HCT116 (cell line): ENCODE measurements around the gene SRA1. TPM values are rescaled to one million over a fixed set of nuclear protein-coding genes. Genes with fewer than 3 reads are reported as not detected.

Source experiments
- ATAC-seq: fragments of 200-7000 bp; cut with Tn5 transposase; 2 replicates; pipeline ENCODE4 v1.9.1; 2020; ENCODE audit warnings: mild to moderate bottlenecking, moderate library complexity
- BruUV-seq: library from RNA; stranded (reverse); fragments of 400-500 nt; replicated peaks from 2 replicates; lab custom pipeline; 2021; lab: Mats Ljungman, UMichigan
- CTCF ChIA-PET: fragments of 300-600 bp; sonication (Branson Sonifier 250); formaldehyde crosslinking; loops from one replicate; lab custom pipeline; 2021; ENCODE audit warnings: antibody characterized with exemption; lab: Charles Lee
- POLR2A ChIA-PET: fragments of 300-600, 350-600 bp; sonication (Branson Sonifier 250); formaldehyde crosslinking; loops from one replicate; lab custom pipeline; 2021; ENCODE audit warnings: antibody characterized with exemption; lab: Charles Lee
- RAD21 ChIA-PET, 2 experiments: fragments of 300-600 bp; sonication (Branson Sonifier 250); formaldehyde crosslinking; loops; one replicate each; lab custom pipeline; 2023; ENCODE audit warnings: low total read pairs in 2 of 2; ENCODE audit not compliant: uncharacterized antibody in 2 of 2, unreplicated experiment in 2 of 2, low non-redundant PET in 1 of 2; lab: Charles Lee
- DNase-seq: peaks from one replicate; pipeline ENCODE4 v3.0.0-alpha.2; 2010; ENCODE audit warnings: low read depth, low spot score
- H2AFZ ChIP-seq: fragments of 200-600 bp; shearing (Covaris generic), sonication (generic); 2 replicates; pipeline ENCODE4 v1.6.1; 2017; ENCODE audit warnings: low read depth, mixed run types, mixed read lengths, antibody characterized with exemption, low read length; ENCODE audit not compliant: poor library complexity, severe bottlenecking
- H3K27ac ChIP-seq: 2 replicates; pipeline ENCODE4 v1.5.1; 2012; ENCODE audit warnings: low read depth, low read length
- H3K27me3 ChIP-seq: fragments of 200-600 bp; sonication (generic); 2 replicates; pipeline ENCODE4 v1.6.1; 2016; ENCODE audit warnings: mixed run types, low read length, mixed read lengths; ENCODE audit not compliant: insufficient read depth
- H3K36me3 ChIP-seq, 2 experiments: fragments of 200-500 bp in 1 of 2; fragments of 200-600 bp in 1 of 2; sonication (Bioruptor generic) in 1 of 2; sonication (generic) in 1 of 2; 2 replicates each; pipeline versions ENCODE4 v1.5.1 to v1.6.1; 2014 to 2016; ENCODE audit warnings: low read length in 2 of 2, inconsistent platforms in 1 of 2, mixed read lengths in 1 of 2, mixed run types in 1 of 2; ENCODE audit not compliant: insufficient read depth in 2 of 2, control insufficient read depth in 1 of 2
- H3K4me1 ChIP-seq, 2 experiments: fragments of 200-600 bp in 1 of 2; sonication (generic) in 1 of 2; 2 replicates each; pipeline versions ENCODE4 v1.5.1 to v1.6.1; 2012 to 2017; ENCODE audit warnings: low read length in 2 of 2, inconsistent platforms in 1 of 2, mild to moderate bottlenecking in 1 of 2, mixed read lengths in 1 of 2, mixed run types in 1 of 2, moderate library complexity in 1 of 2; ENCODE audit not compliant: insufficient read depth in 2 of 2, control insufficient read depth in 1 of 2
- H3K4me2 ChIP-seq: fragments of 200-600 bp; sonication (generic); 2 replicates; pipeline ENCODE4 v1.6.1; 2017; ENCODE audit warnings: mixed run types, low read length, mixed read lengths
- H3K4me3 ChIP-seq, 2 experiments: fragments of 200-600 bp in 1 of 2; sonication (generic) in 1 of 2; replicated peaks in 1 of 2; 2 replicates each; pipeline ENCODE4 v1.5.1; 2011 to 2016; ENCODE audit warnings: low read length in 2 of 2, control low read depth in 1 of 2, low read depth in 1 of 2, mild to moderate bottlenecking in 1 of 2, mixed read lengths in 1 of 2, mixed run types in 1 of 2
- H3K79me2 ChIP-seq: fragments of 200-600 bp; sonication (generic); 2 replicates; pipeline ENCODE4 v1.6.1; 2017; ENCODE audit warnings: mild to moderate bottlenecking, mixed run types, low read length, moderate library complexity, mixed read lengths; ENCODE audit not compliant: insufficient read depth
- H3K9ac ChIP-seq: fragments of 200-600 bp; sonication (generic); 2 replicates; pipeline ENCODE4 v1.6.1; 2016; ENCODE audit warnings: low read length, mixed read lengths
- H3K9me2 ChIP-seq: fragments of 200-600 bp; sonication (generic), shearing (Covaris generic); 2 replicates; pipeline ENCODE4 v1.6.1; 2017; ENCODE audit warnings: mixed run types, mild to moderate bottlenecking, moderate library complexity; ENCODE audit not compliant: insufficient read depth
- H3K9me3 ChIP-seq, 2 experiments: fragments of 200-500 bp in 1 of 2; fragments of 200-600 bp in 1 of 2; sonication (Bioruptor generic) in 1 of 2; sonication (generic) in 1 of 2; 2 replicates each; pipeline ENCODE4 v1.6.1; 2014 to 2017; ENCODE audit warnings: low read length in 2 of 2, mixed read lengths in 2 of 2, inconsistent platforms in 1 of 2, low read depth in 1 of 2, mild to moderate bottlenecking in 1 of 2, mixed run types in 1 of 2, moderate library complexity in 1 of 2; ENCODE audit not compliant: control insufficient read depth in 1 of 2, insufficient read depth in 1 of 2
- H4K20me1 ChIP-seq: fragments of 200-600 bp; sonication (generic), shearing (Covaris generic); 2 replicates; pipeline ENCODE4 v1.6.1; 2017; ENCODE audit warnings: mixed run types, mild to moderate bottlenecking, moderate library complexity; ENCODE audit not compliant: insufficient read depth
- ATF3 ChIP-seq: IDR thresholded peaks from 2 replicates; pipeline ENCODE4 v1.6.1; 2012
- CBX3 ChIP-seq: IDR thresholded peaks from 2 replicates; pipeline ENCODE4 v1.6.1; 2012; ENCODE audit warnings: low read depth
- CEBPB ChIP-seq: IDR thresholded peaks from 2 replicates; pipeline ENCODE4 v1.6.1; 2012; ENCODE audit warnings: low read depth
- ELF1 ChIP-seq: IDR thresholded peaks from 2 replicates; pipeline ENCODE4 v1.6.1; 2012; ENCODE audit warnings: low read depth, borderline replicate concordance
- EZH2 ChIP-seq: fragments of 200-600 bp; sonication (generic); IDR thresholded peaks from 2 replicates; pipeline ENCODE4 v1.6.1; 2017; ENCODE audit warnings: antibody characterized with exemption, mixed run types
- FOSL1 ChIP-seq: IDR thresholded peaks from 2 replicates; pipeline ENCODE4 v1.6.1; 2012; ENCODE audit warnings: low read depth
- JUND ChIP-seq: IDR thresholded peaks from 2 replicates; pipeline ENCODE4 v1.6.1; 2012
- MAX ChIP-seq: IDR thresholded peaks from 2 replicates; pipeline ENCODE4 v1.6.1; 2012
- POLR2A ChIP-seq: IDR thresholded peaks from 2 replicates; pipeline ENCODE4 v1.7.0; 2011; ENCODE audit warnings: borderline replicate concordance; ENCODE audit not compliant: insufficient read depth, insufficient read length; ENCODE audit errors: extremely low read depth
- POLR2AphosphoS5 ChIP-seq: IDR thresholded peaks from 2 replicates; pipeline ENCODE4 v1.6.1; 2011; ENCODE audit warnings: mild to moderate bottlenecking, low read depth, low read length, moderate library complexity
- RAD21 ChIP-seq: IDR thresholded peaks from 2 replicates; pipeline ENCODE4 v1.6.1; 2012; ENCODE audit warnings: low read depth, mild to moderate bottlenecking
- REST ChIP-seq: IDR thresholded peaks from 2 replicates; pipeline ENCODE4 v1.6.1; 2012; ENCODE audit warnings: low read depth
- SIN3A ChIP-seq: IDR thresholded peaks from 2 replicates; pipeline ENCODE4 v1.6.1; 2012; ENCODE audit warnings: low read depth
- SP1 ChIP-seq: IDR thresholded peaks from 2 replicates; pipeline ENCODE4 v1.6.1; 2012; ENCODE audit warnings: low read depth
- SRF ChIP-seq: IDR thresholded peaks from 2 replicates; pipeline ENCODE4 v1.6.1; 2012; ENCODE audit warnings: low read depth
- TCF7L2 ChIP-seq: IDR thresholded peaks from 2 replicates; pipeline ENCODE4 v1.7.0; 2011; ENCODE audit warnings: borderline replicate concordance, inconsistent platforms; ENCODE audit not compliant: insufficient read depth, insufficient read length; ENCODE audit errors: extremely low read depth
- ZNF274 ChIP-seq: fragments of 200-500 bp; sonication (Bioruptor generic); IDR thresholded peaks from 2 replicates; pipeline ENCODE4 v1.6.1; 2014; ENCODE audit warnings: mild to moderate bottlenecking, low read depth, low read length, inconsistent platforms
- intact Hi-C: fragments of 100-400 bp; cut with micrococcal nuclease; formaldehyde crosslinking; loops from 2 replicates; pipeline ENCODE4 v1.10.0; 2022
- total RNA-seq: library from RNA; stranded (reverse); gene quantifications from one replicate; pipeline ENCODE4 v1.2.1, GENCODE V29; 2021; ENCODE audit not compliant: unreplicated experiment

Gene SRA1
- total RNA-seq, 1 experiment from 2014 or later: 41.7 TPM

GRCh38 chr5:140561753-140562523 is 4.7 kb upstream of the SRA1 start:
- H3K4me2 ChIP-seq: no peak overlapping the region
- H3K9me3 ChIP-seq: no peaks in the 10 kb centered on the region
- H3K4me3 ChIP-seq: no peak overlapping the region
- H2AFZ ChIP-seq: no peak overlapping the region
- ChIA-PET RAD21 (no interaction called here), POLR2A (no interaction called here), CTCF (interaction anchor here (0.6 kb wide), 1 partner anchor 14 kb away, joined by 3 read pairs; no protein-coding TSS in a partner anchor)
- BruUV-seq: no TSS peak
- H3K9me2 ChIP-seq: no peaks in the 10 kb centered on the region
- H3K4me1 ChIP-seq: peaks cover 11 to 28% of the 10 kb centered on the region in 2 experiments
- H4K20me1 ChIP-seq: no peaks in the 10 kb centered on the region
- DNase-seq: no peak
- no peak for ATAC-seq
- H3K27me3 ChIP-seq: no peaks in the 10 kb centered on the region
- intact Hi-C loops: loop anchor here (5.0 kb wide), 1 partner anchor 75 kb away; the partner anchor contains the start of gene TMCO6
- H3K36me3 ChIP-seq: peaks cover 0 to 5% of the 10 kb centered on the region in 2 experiments; a peak in 1 of 4 replicates
- peaks cover 26% of the 10 kb centered on the region for H3K79me2 ChIP-seq
- no peak overlapping the region for H3K9ac ChIP-seq
- TF ChIP-seq POLR2A: no peak
- no peak for TF ChIP-seq RAD21
- TF ChIP-seq EZH2: no peak
- TF ChIP-seq REST: no peak
- no peak for TF ChIP-seq CEBPB
- TF ChIP-seq POLR2AphosphoS5: no peak
- TF ChIP-seq ATF3: no peak
- TF ChIP-seq ZNF274: no peak
- no peak for TF ChIP-seq FOSL1
- no peak for TF ChIP-seq SIN3A
- TF ChIP-seq CBX3: no peak
- TF ChIP-seq ELF1: no peak
- TF ChIP-seq TCF7L2: no peak
- TF ChIP-seq SRF: no peak
- TF ChIP-seq MAX: no peak
- no peak for TF ChIP-seq JUND
- no peak for TF ChIP-seq SP1
- H3K27ac ChIP-seq: no peak overlapping the region
